T-helper 22 cell (primary cell): Measurements from ENCODE around the gene PEX11A.

Source experiments
- DNase-seq: peaks from one replicate; pipeline ENCODE4 v3.0.0-alpha.2; 2020; ENCODE audit warnings: low read depth

The PEX11A gene

GRCh38 chr15:89654847-89655805 is 35.4 kb downstream of the PEX11A start, which contains the start of gene KIF7:
KIF7 (minus strand) TSS chr15:89655467; CDS start chr15:89652930, 2,537 bp downstream.
- no peak for DNase-seq

- no peak for DNase-seq
Measured at GRCh38 chr15:89654301-89654761, 36.2 kb downstream of the PEX11A start.

GRCh38 chr15:89653578-89653977 is 37.0 kb downstream of the PEX11A start:
- DNase-seq: no peak

GRCh38 chr15:89652666-89653065 is 37.9 kb downstream of the PEX11A start:
- DNase-seq: no peak

- no peak for DNase-seq
Measured at GRCh38 chr15:89652131-89652530, 38.4 kb downstream of the PEX11A start.

- no peak for DNase-seq
Measured at GRCh38 chr15:89649716-89650115, 40.8 kb downstream of the PEX11A start.

- no peak for DNase-seq
Measured at GRCh38 chr15:89649013-89649625, 41.4 kb downstream of the PEX11A start.

GRCh38 chr15:89648106-89649012 is 42.2 kb downstream of the PEX11A start:
- no peak for DNase-seq

- no peak for DNase-seq
Measured at GRCh38 chr15:89647191-89647851, 43.2 kb downstream of the PEX11A start.

- no peak for DNase-seq
Measured at GRCh38 chr15:89646416-89647141, 44.0 kb downstream of the PEX11A start.

- DNase-seq: no peak
Measured at GRCh38 chr15:89645680-89646079, 44.9 kb downstream of the PEX11A start.

GRCh38 chr15:89642106-89642505 is 48.4 kb downstream of the PEX11A start:
- DNase-seq: no peak

- DNase-seq: no peak
Measured at GRCh38 chr15:89641053-89641452, 49.5 kb downstream of the PEX11A start.

- no peak for DNase-seq
Measured at GRCh38 chr15:89640245-89640644, 50.3 kb downstream of the PEX11A start.

GRCh38 chr15:89633585-89633984 is 57.0 kb downstream of the PEX11A start:
- DNase-seq: no peak

- no peak for DNase-seq
Measured at GRCh38 chr15:89632563-89633430, 57.8 kb downstream of the PEX11A start.

GRCh38 chr15:89631902-89632264 is 58.7 kb downstream of the PEX11A start:
- no peak for DNase-seq
